CD4-positive, alpha-beta T cell (primary cell): ENCODE results near the gene KCTD15. TPM values are rescaled to one million over a fixed set of nuclear protein-coding genes. Genes with fewer than 3 reads are reported as not detected.

Source experiments
- ATAC-seq: fragments of 200-7000 bp; cut with Tn5 transposase; one replicate; pipeline ENCODE4 v1.10.0; 2022; ENCODE audit warnings: mild to moderate bottlenecking; ENCODE audit not compliant: poor library complexity
- CTCF ChIA-PET: fragments of 350-600 bp; sonication (Branson Sonifier 250); formaldehyde crosslinking; loops from one replicate; lab custom pipeline; 2021; ENCODE audit warnings: antibody characterized with exemption, inconsistent platforms; lab: Charles Lee
- POLR2A ChIA-PET: fragments of 350-600 bp; sonication (Branson Sonifier 250); formaldehyde crosslinking; loops from one replicate; lab custom pipeline; 2021; ENCODE audit warnings: antibody characterized with exemption, inconsistent platforms; lab: Charles Lee
- DNase-seq, 14 experiments: peaks; one replicate each; pipeline ENCODE4 v3.0.0-alpha.2; 2013 to 2020; ENCODE audit warnings: mixed read lengths in 2 of 14
- H3K27ac ChIP-seq, 2 donors: one replicate each; pipeline versions ENCODE4 v1.5.1 to v1.7.0; 2013; ENCODE audit warnings: low read length in 2 of 2, low read depth in 1 of 2, mild to moderate bottlenecking in 1 of 2
- H3K27me3 ChIP-seq, 2 experiments: 1 replicate in 1 of 2; 2 replicates in 1 of 2; pipeline versions ENCODE4 v1.6.1 to v1.7.0; 2013; ENCODE audit warnings: low read length in 2 of 2, control low read depth in 1 of 2, mild to moderate bottlenecking in 1 of 2, moderate library complexity in 1 of 2; ENCODE audit not compliant: insufficient read depth in 2 of 2, control insufficient read depth in 1 of 2
- H3K36me3 ChIP-seq: one replicate; pipeline ENCODE4 v1.6.1; 2013; ENCODE audit warnings: low read length, control low read depth; ENCODE audit not compliant: insufficient read depth
- H3K4me1 ChIP-seq: one replicate; pipeline ENCODE4 v1.6.1; 2013; ENCODE audit warnings: low read length, control low read depth; ENCODE audit not compliant: insufficient read depth
- H3K4me3 ChIP-seq: one replicate; pipeline ENCODE4 v1.5.1; 2013; ENCODE audit warnings: mild to moderate bottlenecking, low read length, moderate library complexity
- H3K9me3 ChIP-seq, 2 experiments: 1 replicate in 1 of 2; 2 replicates in 1 of 2; pipeline versions ENCODE4 v1.6.1 to v1.7.0; 2013; ENCODE audit warnings: low read length in 2 of 2, mild to moderate bottlenecking in 2 of 2, control low read depth in 1 of 2, moderate library complexity in 1 of 2; ENCODE audit not compliant: control insufficient read depth in 1 of 2, insufficient read depth in 1 of 2
- H3K27ac Mint-ChIP-seq: one replicate; pipeline ENCODE4 v1.8.0; 2020; ENCODE audit warnings: mixed read lengths
- H3K27me3 Mint-ChIP-seq: one replicate; pipeline ENCODE4 v1.8.0; 2021; ENCODE audit warnings: mixed read lengths
- H3K36me3 Mint-ChIP-seq: one replicate; pipeline ENCODE4 v1.8.0; 2021; ENCODE audit warnings: low read depth, mixed read lengths
- H3K4me1 Mint-ChIP-seq: one replicate; pipeline ENCODE4 v1.8.0; 2021; ENCODE audit warnings: low read depth, mixed read lengths
- H3K4me3 Mint-ChIP-seq: one replicate; pipeline ENCODE4 v1.8.0; 2020; ENCODE audit warnings: mild to moderate bottlenecking, mixed read lengths
- H3K9me3 Mint-ChIP-seq: one replicate; pipeline ENCODE4 v1.8.0; 2020; ENCODE audit warnings: mixed read lengths
- intact Hi-C, 2 experiments: fragments of 100-400 bp; cut with DNase I in 1 of 2; cut with micrococcal nuclease in 1 of 2; formaldehyde crosslinking; loops; one replicate each; pipeline versions ENCODE4 v1.15.1 to v1.9.0; 2023 to 2025; cut with DNase I, micrococcal nuclease
- total RNA-seq, 174 experiments: library from RNA in 2 of 174; stranded (reverse) in 2 of 174; gene quantifications; one replicate each; pipeline ENCODE4 v1.2.3 and lab custom pipeline; 2021 to 2026
- TF ChIP-seq, protein P1 (sequence below): fragments of 200-600 bp; IDR thresholded peaks from one replicate; pipeline ENCODE4 v1.8.0; 2022; ENCODE audit warnings: antibody characterized with exemption, mild to moderate bottlenecking

The KCTD15 gene
- total RNA-seq, 2 experiments from 2014 or later: 3.6 to 3.9 TPM

DNA sequence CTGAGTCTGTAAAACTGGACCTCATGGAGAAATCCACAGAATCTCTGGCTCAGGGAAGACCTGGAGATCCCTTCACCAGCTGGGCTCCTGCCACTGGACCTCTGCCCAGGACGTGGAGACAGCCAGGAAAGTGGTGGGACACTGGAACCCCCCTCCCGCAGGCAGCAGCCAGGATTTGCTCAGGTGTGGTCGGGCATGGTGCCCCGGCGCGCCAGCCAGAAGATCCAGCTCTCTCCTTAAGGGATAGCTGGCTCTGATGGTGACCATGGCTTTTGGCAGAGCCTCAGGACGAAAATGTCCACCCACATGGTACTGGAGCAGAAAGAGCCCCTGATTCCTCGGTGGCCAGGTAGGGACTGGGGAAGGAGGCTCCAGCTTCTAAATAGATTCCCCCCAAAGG, 26.6 kb upstream of the KCTD15 start:
- TF ChIP-seq, protein P1, sequence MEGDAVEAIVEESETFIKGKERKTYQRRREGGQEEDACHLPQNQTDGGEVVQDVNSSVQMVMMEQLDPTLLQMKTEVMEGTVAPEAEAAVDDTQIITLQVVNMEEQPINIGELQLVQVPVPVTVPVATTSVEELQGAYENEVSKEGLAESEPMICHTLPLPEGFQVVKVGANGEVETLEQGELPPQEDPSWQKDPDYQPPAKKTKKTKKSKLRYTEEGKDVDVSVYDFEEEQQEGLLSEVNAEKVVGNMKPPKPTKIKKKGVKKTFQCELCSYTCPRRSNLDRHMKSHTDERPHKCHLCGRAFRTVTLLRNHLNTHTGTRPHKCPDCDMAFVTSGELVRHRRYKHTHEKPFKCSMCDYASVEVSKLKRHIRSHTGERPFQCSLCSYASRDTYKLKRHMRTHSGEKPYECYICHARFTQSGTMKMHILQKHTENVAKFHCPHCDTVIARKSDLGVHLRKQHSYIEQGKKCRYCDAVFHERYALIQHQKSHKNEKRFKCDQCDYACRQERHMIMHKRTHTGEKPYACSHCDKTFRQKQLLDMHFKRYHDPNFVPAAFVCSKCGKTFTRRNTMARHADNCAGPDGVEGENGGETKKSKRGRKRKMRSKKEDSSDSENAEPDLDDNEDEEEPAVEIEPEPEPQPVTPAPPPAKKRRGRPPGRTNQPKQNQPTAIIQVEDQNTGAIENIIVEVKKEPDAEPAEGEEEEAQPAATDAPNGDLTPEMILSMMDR: no peak
- no peaks in the 10 kb centered on the region for H3K36me3 ChIP-seq
- Mint-ChIP-seq H3K4me3 (no peak overlapping the region), H3K27me3 (peaks cover 38% of the 10 kb centered on the region), H3K27ac (no peak overlapping the region), H3K4me1 (no peaks in the 10 kb centered on the region), H3K9me3 (no peaks in the 10 kb centered on the region), H3K36me3 (no peaks in the 10 kb centered on the region)
- ATAC-seq: no peak
- no peak for DNase-seq
- peaks cover 0 to 6% of the 10 kb centered on the region in 2 experiments for H3K27me3 ChIP-seq
- H3K4me1 ChIP-seq: peaks cover 3% of the 10 kb centered on the region
- H3K4me3 ChIP-seq: no peak overlapping the region
- ChIA-PET POLR2A (no interaction called here), CTCF (interaction anchor here (1.6 to 2.9 kb wide), 2 partner anchors 8 to 354 kb away, joined by 10 to 16 read pairs; no protein-coding TSS in a partner anchor)
- H3K27ac ChIP-seq: no peak overlapping the region
- intact Hi-C loops: loop anchor here (2.0 to 10.0 kb wide), 3 partner anchors 528 to 665 kb away; no protein-coding TSS in a partner anchor
- H3K9me3 ChIP-seq: peaks cover 0 to 9% of the 10 kb centered on the region in 2 experiments

DNA sequence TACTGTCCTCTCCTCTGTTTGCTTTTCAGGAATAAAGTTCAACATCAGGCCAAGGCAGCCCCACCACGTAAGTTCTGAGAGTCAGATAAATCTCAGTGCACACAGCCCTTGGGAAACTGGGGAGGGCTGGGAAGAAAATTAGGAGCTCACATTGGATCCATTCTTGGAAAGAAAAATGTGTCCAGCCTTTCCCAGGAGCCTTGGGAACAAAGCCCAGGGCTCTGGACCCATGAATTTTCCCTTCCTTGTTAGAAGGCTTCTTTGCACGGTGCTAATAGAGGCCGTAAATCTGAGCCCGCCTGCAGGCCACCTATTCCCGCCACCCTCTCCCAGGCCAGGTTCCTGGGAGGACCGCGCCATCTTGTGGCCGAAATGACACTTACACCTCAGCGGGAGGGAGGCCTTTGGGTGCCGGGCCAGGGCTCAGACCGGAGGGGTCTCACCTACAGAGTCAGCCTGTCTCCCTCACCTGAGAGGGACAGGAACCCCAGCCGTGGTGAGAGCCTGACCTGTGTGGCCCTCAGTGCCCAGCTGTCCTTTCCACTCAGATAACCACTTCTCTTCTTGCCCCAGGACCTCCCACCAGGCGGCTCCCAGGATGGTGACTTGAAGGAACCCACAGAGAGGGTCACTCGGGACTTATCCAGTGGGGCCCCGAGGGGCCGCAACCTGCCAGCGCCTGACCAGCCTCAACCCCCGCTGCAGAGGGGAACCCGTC, 25.1 kb upstream of the KCTD15 start:
- Histone ChIP-seq H3K27me3 (peaks cover 0 to 6% of the 10 kb centered on the region in 2 experiments), H3K27ac (no peak overlapping the region), H3K9me3 (peaks cover 0 to 5% of the 10 kb centered on the region in 2 experiments), H3K36me3 (no peaks in the 10 kb centered on the region), H3K4me1 (peaks cover 3% of the 10 kb centered on the region), H3K4me3 (no peak overlapping the region)
- intact Hi-C loops: loop anchor here (1.0 to 10.0 kb wide), 5 partner anchors 341 to 663 kb away; no protein-coding TSS in a partner anchor
- H3K27ac Mint-ChIP-seq: no peak overlapping the region
- ATAC-seq: peak; percentile 72
- CTCF ChIA-PET: interaction anchor here (1.2 to 1.6 kb wide), 2 partner anchors 341 to 355 kb away, joined by 4 to 10 read pairs; no protein-coding TSS in a partner anchor
- POLR2A ChIA-PET: no interaction called here
- H3K27me3 Mint-ChIP-seq: peaks cover 41% of the 10 kb centered on the region
- H3K4me3 Mint-ChIP-seq: no peak overlapping the region
- TF ChIP-seq, protein P1: peak; percentile 67
- DNase-seq: peak; percentile 39 to 77 (median 56)
- no peaks in the 10 kb centered on the region for H3K9me3 Mint-ChIP-seq
- H3K4me1 Mint-ChIP-seq: peaks cover 5% of the 10 kb centered on the region
- no peaks in the 10 kb centered on the region for H3K36me3 Mint-ChIP-seq

DNA sequence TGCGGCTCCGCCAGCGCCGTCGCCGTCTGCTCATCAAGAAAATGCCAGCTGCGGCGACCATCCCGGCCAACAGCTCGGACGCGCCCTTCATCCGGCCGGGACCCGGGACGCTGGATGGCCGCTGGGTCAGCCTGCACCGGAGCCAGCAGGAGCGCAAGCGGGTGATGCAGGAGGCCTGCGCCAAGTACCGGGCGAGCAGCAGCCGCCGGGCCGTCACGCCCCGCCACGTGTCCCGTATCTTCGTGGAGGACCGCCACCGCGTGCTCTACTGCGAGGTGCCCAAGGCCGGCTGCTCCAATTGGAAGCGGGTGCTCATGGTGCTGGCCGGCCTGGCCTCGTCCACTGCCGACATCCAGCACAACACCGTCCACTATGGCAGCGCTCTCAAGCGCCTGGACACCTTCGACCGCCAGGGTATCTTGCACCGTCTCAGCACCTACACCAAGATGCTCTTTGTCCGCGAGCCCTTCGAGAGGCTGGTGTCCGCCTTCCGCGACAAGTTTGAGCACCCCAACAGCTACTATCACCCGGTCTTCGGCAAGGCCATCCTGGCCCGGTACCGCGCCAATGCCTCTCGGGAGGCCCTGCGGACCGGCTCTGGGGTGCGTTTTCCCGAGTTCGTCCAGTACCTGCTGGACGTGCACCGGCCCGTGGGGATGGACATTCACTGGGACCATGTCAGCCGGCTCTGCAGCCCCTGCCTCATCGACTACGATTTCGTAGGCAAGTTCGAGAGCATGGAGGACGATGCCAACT, 24.4 kb upstream of the KCTD15 start:
- TF ChIP-seq, protein P1: no peak
- Histone ChIP-seq H3K36me3 (no peaks in the 10 kb centered on the region), H3K27me3 (peaks cover 0 to 6% of the 10 kb centered on the region in 2 experiments), H3K4me1 (peaks cover 3% of the 10 kb centered on the region), H3K27ac (no peak overlapping the region), H3K9me3 (no peaks in the 10 kb centered on the region), H3K4me3 (no peak overlapping the region)
- Mint-ChIP-seq H3K4me1 (peaks cover 5% of the 10 kb centered on the region), H3K27me3 (peaks cover 40% of the 10 kb centered on the region), H3K36me3 (no peaks in the 10 kb centered on the region), H3K9me3 (no peaks in the 10 kb centered on the region), H3K27ac (no peak overlapping the region), H3K4me3 (no peak overlapping the region)
- CTCF ChIA-PET: interaction anchor here (1.2 kb wide), 1 partner anchor 342 kb away, joined by 4 read pairs; no protein-coding TSS in a partner anchor
- DNase-seq (no peak), ATAC-seq (no peak)
- intact Hi-C loops: loop anchor here in 1 of 2 experiments (5.0 to 10.0 kb wide), 2 partner anchors 530 to 663 kb away; no protein-coding TSS in a partner anchor
- POLR2A ChIA-PET: no interaction called here
